GM12865 (cell line): ENCODE results near the gene RMI2.
A peak's percentile ranks its signal among the peaks of the same experiment; 100 is the strongest.

ENCODE experiments used
- DNase-seq: peaks from one replicate; pipeline ENCODE4 v3.0.0; 2010; ENCODE audit warnings: low read depth
- H3K4me3 ChIP-seq: 2 replicates; pipeline ENCODE4 v1.5.1; 2011; ENCODE audit warnings: mild to moderate bottlenecking, low read depth, low read length, control low read depth
- CTCF ChIP-seq: IDR thresholded peaks from 2 replicates; pipeline ENCODE4 v1.5.1; 2011; ENCODE audit warnings: low read length, control low read depth, low read depth, inconsistent platforms; ENCODE audit not compliant: insufficient read depth; ENCODE audit errors: missing control alignments

Gene RMI2

DNA sequence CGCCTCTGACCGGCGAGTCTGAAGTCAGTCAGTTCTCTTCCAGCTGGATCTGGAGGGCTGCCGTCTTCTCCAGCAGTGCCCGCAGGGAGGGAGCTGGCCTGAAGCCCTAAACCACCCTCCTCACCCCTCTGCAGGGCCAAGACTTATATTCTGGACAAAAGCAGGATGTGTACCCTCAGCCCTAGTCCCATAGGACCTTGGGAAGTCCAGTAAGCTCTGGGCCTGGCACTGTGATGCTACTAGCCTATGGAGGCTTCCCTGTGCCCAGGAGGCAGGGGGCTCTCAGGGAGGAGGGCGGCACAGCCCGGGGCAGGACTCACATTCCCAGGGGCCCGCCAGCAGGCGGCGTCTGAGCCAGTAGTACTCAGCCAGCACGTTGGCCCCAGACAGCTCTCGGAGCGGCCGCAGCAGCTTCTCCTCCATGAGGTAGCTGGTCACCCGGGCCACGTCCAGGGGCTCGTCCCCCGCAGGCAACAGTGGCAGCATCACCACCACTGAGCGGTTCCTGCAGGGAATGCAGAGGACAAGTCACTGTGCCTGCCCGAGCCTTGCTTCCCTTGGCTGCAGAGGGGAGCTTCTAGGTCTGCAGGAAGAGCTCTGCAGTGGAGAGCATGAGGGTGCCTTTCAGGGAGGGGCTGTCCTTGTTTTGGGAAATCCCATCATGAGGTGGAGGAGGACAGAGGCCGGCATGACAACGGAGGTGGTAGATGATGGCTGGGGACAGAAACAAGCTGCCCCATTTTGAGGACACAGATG lies 41.7 kb downstream of the RMI2 start:
- no peak for DNase-seq
- peak; percentile 26 for TF ChIP-seq CTCF
- no peak overlapping the region for H3K4me3 ChIP-seq

DNA sequence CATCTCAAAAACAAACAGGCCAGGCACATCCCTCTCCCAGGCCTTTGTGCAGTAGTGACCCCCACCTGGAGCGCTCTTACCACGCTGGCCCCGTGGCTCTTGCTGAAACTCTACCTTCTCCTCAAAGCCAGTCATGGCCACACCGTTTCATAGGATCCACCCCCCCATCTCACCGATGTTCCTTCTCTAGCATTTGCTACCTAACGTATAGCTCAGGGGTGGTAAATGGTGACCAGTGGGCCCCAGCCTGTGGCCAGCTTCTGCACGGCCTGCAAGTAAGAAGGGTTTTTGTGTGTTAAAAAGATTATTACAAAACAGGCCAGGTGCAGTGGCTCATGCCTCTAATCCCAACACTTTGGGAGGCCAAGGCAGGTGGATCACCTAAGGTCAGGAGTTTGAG lies 43.8 kb downstream of the RMI2 start:
- no peak for TF ChIP-seq CTCF
- no peak for DNase-seq
- no peak overlapping the region for H3K4me3 ChIP-seq

DNA sequence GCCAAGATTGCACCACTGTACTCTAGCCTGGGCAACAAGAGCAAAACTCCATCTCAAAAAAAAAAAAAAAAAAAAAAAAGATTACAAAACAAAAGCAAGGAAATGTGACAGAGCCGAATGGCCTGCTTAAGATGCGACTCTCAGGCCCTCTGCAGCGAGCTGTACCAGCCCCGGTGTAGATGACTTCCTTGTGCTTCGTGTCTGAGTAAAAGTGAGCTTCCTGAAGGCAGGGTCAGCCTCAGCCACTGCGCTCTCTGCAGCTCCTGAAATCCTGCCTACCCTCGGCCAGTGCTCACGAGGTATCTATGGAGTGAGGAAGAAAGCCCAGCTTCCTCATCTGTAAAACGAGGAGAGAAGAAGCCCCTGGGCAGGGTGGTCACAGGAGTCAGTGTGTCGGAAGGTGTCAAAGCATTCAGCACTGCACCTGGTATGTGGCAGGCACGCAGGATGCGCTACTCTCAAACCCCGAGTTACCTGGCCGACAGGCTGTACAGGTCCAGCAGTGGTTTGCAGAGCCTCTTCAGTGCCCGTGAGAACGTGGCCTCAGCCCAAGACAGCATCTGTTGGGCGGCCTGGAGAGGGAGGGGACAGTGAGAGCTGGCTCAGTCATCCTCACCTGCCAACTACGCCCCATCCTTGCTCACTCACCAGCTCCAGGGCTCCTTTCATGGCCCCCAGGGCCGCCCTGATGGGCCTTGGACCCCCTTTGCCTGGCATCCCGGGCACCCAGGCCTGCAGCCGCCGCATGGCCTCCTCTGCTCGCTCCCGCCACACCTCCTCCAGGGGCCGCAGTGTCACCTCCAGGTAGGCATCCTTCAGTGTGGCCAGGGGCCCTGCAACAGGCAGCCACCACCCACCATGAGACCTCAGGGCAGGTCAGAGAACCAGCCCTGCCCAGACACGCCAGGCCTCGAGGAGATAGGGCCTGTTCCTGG lies 44.6 kb downstream of the RMI2 start:
- TF ChIP-seq CTCF = no peak
- no peak overlapping the region for H3K4me3 ChIP-seq
- DNase-seq = no peak

DNA sequence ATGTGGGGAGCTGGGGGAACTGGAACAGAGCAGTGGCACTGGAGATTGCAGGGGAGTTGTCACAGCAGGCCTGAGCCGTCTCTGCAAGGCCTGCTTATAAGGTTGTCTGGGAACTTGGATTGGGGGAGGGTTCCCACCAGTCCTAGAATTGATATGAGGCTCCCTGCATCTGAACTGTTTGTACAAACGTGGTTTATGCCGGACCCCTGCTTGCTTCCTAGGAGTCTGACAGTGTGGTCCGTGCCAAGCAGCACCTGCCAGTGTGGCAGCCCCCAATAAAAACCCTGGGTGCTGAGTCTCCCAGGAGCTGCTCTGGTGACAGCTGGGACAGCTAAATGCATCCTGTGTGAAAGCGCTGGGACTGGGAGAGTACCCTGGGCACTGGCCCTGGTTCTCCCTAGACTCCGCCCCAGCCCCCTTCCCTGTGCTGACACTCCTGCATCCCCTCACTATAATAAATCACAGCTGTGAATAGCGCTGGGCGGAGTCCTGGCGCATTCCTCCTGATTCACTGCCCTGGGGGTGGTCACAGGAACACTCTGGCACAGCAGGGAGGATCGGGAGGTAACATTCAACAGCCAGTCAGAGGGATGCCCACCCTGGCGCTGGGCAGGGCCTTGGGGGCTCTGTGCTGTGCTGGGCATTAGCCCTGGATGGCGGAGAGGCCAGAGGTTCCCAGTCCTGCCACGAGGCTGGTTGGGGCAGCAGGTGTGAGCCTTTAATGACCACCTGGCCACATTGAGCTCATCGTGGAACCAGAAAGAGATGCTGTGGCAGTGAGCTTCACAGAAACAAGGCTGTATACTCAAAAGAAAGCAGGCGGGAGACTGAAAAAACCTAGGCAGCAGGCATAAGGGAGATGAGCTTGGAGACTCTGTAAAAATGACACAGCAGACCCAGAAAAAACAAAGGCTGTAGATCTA lies 45.6 kb downstream of the RMI2 start:
- no peak overlapping the region for H3K4me3 ChIP-seq
- no peak for TF ChIP-seq CTCF
- DNase-seq = no peak

DNA sequence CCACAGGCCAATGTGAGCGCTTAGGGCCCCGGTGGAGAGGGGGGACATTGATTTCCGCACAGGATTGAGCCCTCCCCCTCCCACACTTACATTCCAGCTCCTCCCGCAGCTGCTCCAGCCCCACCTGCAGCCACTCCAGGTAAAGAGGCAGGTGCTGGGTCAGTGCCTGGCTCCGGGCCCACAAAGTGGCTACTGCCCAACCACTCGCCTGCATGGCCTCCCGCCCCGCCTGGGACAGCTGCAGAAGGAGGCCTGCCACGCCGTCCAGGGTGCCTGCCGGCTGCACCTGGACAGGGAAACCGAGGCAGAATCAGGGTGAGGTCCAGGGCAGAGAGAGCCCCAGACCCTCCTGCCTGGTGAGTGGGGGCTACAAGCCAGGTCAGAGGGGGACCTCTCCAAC lies 46.3 kb downstream of the RMI2 start:
- H3K4me3 ChIP-seq = no peak overlapping the region
- no peak for DNase-seq
- TF ChIP-seq CTCF = no peak

DNA sequence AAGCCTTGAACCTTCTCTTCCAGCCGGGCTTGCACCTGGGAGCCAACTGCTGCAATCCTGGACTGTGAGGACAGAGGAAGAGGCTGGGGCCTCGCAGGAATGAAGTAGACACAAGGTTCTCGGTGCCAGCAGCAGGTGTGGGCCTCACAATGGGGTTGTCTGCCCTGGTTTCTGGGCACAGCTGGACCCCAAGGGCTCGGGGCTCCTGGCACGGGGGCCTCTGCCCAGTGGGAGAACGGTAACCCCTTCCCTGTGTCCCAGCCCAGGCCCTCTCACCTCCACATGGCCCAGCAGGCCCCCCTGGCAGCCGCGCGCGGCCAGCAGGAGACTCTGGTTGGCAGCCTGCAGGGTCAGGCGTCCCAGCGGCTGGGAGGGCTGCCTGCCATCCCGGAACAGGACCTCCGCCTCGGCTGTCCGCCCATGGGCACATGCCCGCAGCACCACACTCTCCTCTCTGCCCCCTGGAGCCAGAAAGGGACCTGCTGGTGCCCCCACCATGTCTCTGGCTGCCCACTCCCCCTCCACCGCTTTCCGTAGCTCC lies 46.9 kb downstream of the RMI2 start:
- no peak for TF ChIP-seq CTCF
- no peak overlapping the region for H3K4me3 ChIP-seq
- no peak for DNase-seq
